HG03196 (cell line): Measurements from ENCODE around the gene ELMOD1.
"Not testable (repeated sequence)": the region's sequence is repeated elsewhere in the genome, so short reads cannot be mapped to it uniquely, and the experiment has no call there.

Experiments
- ATAC-seq: cut with Tn5 transposase; IDR thresholded peaks from one replicate; pipeline ENCODE4 v1.9.1; 2021; ENCODE audit not compliant: unreplicated experiment

Gene ELMOD1

GRCh38 chr11:107590460-107591377 lies at the start of gene ELMOD1:
TSS of gene ELMOD1 (plus strand) at chr11:107591147. CDS start at chr11:107618190, 27,043 bp downstream.
- ATAC-seq, result peak; percentile 56

DNA sequence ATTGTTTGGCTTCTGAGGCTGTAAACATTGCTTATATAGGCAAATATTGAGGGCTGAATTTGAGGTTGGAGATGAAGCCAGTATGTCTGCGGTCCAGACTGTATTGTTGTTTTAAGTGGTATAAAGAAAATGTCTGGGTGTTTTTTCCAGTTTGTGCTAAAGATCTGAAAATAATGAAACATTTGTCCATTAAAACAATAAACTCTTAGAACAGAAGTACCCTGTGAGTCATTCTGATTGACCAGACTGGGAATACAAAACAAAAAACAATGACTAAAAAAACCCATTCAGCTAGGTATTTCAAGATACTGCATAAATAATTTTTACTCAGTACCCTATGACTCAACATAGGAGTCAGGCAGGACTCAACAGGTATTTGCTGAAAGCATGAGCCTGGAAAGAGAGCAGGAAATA lies 45.8 kb upstream of the ELMOD1 start:
- no peak for ATAC-seq

DNA sequence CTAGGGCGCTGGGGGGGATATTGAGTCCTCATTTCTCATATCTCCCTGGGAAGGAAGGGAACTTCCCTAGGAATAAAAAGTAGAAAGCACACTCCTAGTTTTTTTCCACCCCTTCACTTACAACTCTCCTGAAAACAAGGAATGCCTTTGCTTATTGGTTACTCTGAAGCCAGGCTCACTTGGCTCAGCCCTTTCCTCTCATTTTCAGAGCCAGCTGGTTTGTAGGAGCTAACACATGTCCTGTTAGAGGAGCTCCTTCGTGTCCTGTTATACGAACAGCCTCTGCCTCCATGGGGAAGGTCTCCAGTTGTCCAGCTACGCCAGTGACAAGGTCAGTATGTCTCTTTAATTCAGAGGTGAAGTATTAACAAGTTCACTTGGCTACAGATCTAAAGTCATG lies 43.0 kb upstream of the ELMOD1 start:
- ATAC-seq, result no peak

GRCh38 chr11:107549253-107549953 lies 41.5 kb upstream of the ELMOD1 start:
- no peak for ATAC-seq

DNA sequence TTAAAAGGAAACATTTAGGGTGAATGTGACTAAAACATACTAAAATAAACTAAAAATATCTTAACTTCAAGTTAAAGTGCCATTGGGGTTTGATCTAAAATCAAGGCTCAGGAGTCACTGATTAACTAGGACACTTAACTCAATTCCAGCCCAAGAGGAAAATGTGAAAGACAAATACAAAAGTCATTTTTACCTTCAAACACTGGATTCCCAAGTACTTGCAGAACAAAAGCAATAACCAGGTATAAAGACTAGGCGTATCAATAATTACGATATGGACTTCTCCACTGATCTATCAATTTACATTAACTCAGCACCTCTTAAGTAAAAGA lies 41.0 kb upstream of the ELMOD1 start:
- ATAC-seq, result no peak

DNA sequence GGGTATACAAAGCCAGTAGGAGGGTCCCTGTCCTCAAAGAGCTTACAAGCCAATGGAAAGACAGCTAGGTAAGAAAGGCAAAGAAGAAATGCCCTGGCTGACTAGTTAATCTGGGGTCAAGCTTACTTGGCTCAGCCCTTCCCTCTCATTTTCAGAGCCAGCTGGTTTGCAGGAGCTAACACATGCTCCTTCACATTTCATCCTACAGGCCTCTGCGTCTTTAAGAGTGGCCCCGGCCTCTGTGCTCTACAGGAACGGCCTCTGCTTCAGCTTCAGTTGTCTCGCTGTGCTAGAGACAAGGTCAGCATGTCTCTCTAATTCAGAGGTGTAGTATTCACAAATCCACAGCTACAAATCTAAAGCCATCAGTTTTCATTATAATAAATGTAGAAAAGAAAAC lies 40.6 kb upstream of the ELMOD1 start:
- no peak for ATAC-seq

- no peak for ATAC-seq
Measured at GRCh38 chr11:107561688-107562087, 29.3 kb upstream of the ELMOD1 start.

DNA sequence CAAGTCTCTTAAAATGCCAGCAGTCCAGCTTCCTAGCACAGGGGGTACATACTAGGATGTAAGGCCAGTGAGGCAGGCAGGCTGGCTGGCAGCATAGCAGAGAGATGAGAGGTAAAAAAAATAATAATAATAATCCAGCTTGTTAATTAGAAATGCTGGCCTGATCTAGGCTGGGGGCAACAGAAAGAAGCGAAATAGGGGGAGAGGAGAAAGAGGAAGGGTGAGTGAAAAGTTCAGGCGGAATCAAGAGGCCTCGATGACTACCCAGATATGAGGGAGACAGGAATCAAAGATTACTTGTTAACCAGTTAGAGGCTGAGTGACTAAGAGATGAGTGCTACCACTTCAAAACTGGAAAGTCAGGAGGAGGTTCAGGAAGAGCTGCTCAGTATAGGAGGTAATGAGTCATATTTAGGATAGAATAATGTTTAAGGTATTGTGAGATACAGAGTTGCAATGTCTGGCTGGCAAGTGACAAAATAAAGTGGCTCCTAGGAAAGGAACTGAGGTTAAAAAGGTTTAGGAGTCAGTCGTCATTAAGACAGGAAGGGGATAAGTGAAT lies 28.2 kb upstream of the ELMOD1 start:
- no peak for ATAC-seq

DNA sequence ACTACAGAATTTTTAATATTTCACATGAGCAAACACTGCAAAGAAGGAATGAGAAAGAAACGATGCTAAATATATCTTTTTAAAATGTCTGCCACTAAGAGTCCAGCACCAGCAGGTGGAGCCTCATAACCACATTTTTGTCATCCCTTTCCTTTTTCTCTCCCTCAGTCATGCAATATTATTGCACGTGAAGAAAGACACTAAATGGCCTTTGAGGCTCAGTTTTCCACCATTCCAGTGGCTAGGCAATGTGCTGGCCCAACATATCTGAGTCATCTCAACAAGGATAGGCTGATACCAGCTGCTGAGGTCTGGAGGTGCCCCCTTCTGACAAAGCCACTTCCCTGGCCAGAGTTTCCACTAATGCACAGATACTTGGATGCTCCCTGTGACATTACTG lies 27.2 kb upstream of the ELMOD1 start:
- peak; percentile 28 for ATAC-seq

DNA sequence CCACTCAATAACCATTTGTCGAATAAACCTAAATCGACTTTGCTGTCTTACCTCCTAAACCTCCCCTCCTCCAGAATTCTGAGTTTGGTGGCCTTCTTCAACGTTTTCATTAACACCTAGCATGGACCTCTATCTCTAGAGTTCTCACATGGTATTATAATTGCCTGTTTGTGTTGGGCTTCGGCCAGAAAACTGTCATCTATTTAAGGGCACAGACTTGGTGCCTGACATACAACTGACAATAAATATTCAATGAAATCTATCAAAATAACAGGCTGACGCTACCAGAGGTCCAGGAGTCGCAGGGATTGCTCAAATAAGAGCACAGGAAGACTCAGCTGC lies 26.1 kb upstream of the ELMOD1 start:
- no peak for ATAC-seq

GRCh38 chr11:107565219-107565937 lies 25.6 kb upstream of the ELMOD1 start, which contains the start of gene ALKBH8:
TSS of gene ALKBH8 (minus strand) at chr11:107565735. CDS start at chr11:107560893, 4,842 bp downstream.
- peak; percentile 79 for ATAC-seq

- ATAC-seq, result not testable (repeated sequence)
Measured at GRCh38 chr11:107565955-107566501, 24.9 kb upstream of the ELMOD1 start.

GRCh38 chr11:107566569-107566968 lies 24.4 kb upstream of the ELMOD1 start:
- no peak for ATAC-seq

DNA sequence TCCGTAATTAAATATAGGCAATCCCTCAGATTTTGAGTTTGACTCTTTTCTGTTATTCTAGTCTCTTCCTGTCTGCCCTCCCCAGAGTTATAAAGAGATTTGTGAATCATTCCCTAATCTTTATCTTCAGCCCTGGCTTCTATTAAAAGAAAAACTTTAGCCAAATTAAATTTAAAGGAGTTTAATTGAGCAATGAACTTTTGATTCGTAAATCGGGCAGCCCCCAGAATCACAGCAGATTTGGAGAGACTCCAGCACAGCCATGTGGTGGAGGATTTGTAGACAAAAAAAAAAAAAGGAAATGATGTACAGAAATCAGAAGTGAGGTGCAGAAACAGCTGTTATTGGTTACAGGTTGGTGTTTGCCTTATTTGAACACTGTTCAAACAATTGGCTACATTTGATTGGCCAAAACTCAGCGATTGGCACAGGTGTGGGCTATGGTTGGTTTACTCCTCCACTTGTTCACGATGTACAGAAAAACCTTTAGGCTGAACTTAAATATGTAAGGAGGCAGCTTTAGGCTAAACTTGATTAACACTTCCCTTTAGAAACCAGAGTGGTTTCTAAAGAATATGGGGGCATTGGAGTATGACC lies 23.1 kb upstream of the ELMOD1 start:
- ATAC-seq, result no peak

- no peak for ATAC-seq
Measured at GRCh38 chr11:107570015-107570414, 20.9 kb upstream of the ELMOD1 start.

DNA sequence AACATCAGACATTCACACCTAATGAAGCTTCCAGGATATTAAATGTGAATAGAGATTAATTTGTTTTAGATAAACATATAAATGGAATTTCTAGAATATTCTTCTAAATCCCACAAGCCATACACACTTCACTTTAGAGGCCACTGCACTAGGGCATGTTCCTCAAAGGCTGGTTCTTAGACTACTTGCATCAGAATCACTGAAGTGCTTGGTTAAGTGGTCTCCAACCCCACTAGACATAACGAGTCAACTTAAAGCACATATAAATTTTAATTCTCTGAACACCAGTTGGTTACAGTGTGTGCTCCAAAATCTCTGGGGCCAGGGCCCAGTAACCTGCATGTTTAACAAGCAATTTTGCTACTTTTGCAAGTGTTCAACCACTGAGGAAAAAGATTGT lies 17.5 kb upstream of the ELMOD1 start:
- ATAC-seq, result no peak

- ATAC-seq, result not testable (repeated sequence)
Measured at GRCh38 chr11:107576497-107577345, 14.2 kb upstream of the ELMOD1 start.

GRCh38 chr11:107577346-107577711 lies 13.6 kb upstream of the ELMOD1 start:
- ATAC-seq, result no peak

DNA sequence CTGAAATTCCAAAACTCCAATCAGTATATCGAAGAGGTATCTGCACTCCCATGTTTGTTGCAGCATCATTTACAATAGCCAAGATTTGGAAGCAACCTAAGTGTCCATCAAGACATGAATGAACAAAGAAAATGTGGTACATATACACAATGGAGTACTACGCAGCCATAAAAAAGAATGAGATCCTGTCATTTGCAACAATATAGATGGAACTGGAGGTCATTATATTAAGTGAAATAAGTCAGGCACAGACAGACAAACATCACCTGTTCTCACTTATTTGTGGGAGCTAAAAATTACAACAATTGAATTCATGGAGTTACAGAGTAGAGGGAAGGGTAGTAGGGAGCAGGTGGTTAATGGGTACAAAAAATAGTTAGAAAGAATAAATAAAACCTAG lies 11.8 kb upstream of the ELMOD1 start:
- not testable (repeated sequence) for ATAC-seq

- ATAC-seq, result no peak
Measured at GRCh38 chr11:107581147-107581546, 9.8 kb upstream of the ELMOD1 start.
